ENCODE data around the gene KHDC4. TPM values are rescaled to one million over a fixed set of nuclear protein-coding genes. Genes with fewer than 3 reads are reported as not detected.

KHDC4 gene
- total and polyA plus RNA-seq, 2 of the 13 experiments (the other 11 are each of a cell fraction or from before 2014, with no cell fraction given) = 33.5 to 92.0 TPM

DNA sequence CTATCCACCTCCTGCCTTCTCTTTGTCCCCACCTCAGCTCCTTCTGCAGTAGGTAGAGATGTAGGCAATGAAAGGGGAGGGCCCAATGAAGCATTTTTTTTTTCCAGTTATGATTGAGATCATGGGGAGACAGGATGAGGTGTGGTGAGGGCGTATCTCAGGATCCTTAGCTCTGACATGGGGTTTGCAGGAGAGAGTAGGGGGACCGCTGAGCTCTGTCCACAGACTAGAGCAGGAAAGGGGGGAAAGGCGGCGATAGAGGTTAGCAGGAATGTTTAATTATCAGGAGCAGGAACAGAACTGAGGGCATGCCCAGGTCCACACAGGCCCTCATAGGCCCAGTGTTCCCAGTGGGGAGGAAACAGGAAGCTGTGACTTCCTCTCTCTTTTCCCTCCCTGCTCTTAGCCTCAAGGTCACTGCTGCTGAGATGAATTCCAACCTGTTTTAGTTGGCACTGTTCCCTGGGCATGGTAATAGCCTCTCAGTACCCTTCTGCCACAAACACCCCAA is 6.3 kb upstream of the KHDC4 start (continued):
- TF ChIP-seq ZNF644 (CRISPR knock-in tag; IDR thresholded peaks at IDR 0.05; ENCODE audit: low read depth) (no peak), NFE2 (CRISPR knock-in tag; IDR thresholded peaks at IDR 0.05) (no peak), RAD51 (IDR thresholded peaks at IDR 0.05; ENCODE audit: borderline replicate concordance) (no peak), TOE1 (CRISPR knock-in tag; IDR thresholded peaks at IDR 0.05) (no peak), IKZF1 (IDR thresholded peaks at IDR 0.05) (no peak), ERF (CRISPR knock-in tag; IDR thresholded peaks at IDR 0.05) (peak; percentile 81; the same call in 1 of the 2 replicates), MIER3 (CRISPR knock-in tag; IDR thresholded peaks at IDR 0.05; ENCODE audit: borderline replicate concordance) (0 out of 2 replicates have a peak, but pooled peaks have one; percentile 43), ZNF850 (CRISPR knock-in tag; conservative IDR thresholded peaks at IDR 0.05) (no peak), ISL2 (CRISPR knock-in tag; IDR thresholded peaks at IDR 0.05) (0 out of 2 replicates have a peak, but pooled peaks have one; percentile 10), U2AF2 (IDR thresholded peaks at IDR 0.05; ENCODE audit: low read depth, low read length) (no peak), HNRNPK (IDR thresholded peaks at IDR 0.05; ENCODE audit: low read depth, low read length, poor library complexity, severe bottlenecking) (no peak), KLF13 (CRISPR knock-in tag; IDR thresholded peaks at IDR 0.05) (no peak), ZNF331 (CRISPR knock-in tag; IDR thresholded peaks at IDR 0.05) (peak; percentile 70), GZF1 (CRISPR knock-in tag; IDR thresholded peaks at IDR 0.05) (no peak), TBX2 (CRISPR knock-in tag; IDR thresholded peaks at IDR 0.05; ENCODE audit: borderline replicate concordance) (peak; percentile 41; the same call in 1 of the 2 replicates), ZNF441 (CRISPR knock-in tag; IDR thresholded peaks at IDR 0.05; ENCODE audit: borderline replicate concordance) (peak; percentile 36; the same call in 1 of the 2 replicates), SMAD3 (CRISPR knock-in tag; IDR thresholded peaks at IDR 0.05) (peak; percentile 56), TCF7L2 (IDR thresholded peaks at IDR 0.05; ENCODE audit: low read depth, low read length) (no peak), PAF1 (CRISPR knock-in tag; IDR thresholded peaks at IDR 0.05) (0 out of 2 replicates have a peak, but pooled peaks have one; percentile 50), HNRNPLL (IDR thresholded peaks at IDR 0.05; ENCODE audit: low read depth, low read length, poor library complexity, severe bottlenecking) (no peak), POLR2AphosphoS2 (IDR thresholded peaks at IDR 0.05; ENCODE audit: low read depth, low read length) (peak; percentile 55; the same call in 1 of the 2 replicates), NAIF1 (CRISPR knock-in tag; IDR thresholded peaks at IDR 0.05; ENCODE audit: borderline replicate concordance) (no peak), KAT8 (CRISPR knock-in tag; IDR thresholded peaks at IDR 0.05) (peak; percentile 83)
- TF ChIP-seq, protein P1, sequence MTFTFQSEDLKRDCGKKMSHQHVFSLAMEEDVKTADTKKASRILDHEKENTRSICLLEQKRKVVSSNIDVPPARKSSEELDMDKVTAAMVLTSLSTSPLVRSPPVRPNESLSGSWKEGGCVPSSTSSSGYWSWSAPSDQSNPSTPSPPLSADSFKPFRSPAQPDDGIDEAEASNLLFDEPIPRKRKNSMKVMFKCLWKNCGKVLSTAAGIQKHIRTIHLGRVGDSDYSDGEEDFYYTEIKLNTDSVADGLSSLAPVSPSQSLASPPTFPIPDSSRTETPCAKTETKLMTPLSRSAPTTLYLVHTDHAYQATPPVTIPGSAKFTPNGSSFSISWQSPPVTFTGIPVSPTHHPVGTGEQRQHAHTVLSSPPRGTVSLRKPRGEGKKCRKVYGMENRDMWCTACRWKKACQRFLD (CRISPR knock-in tag; IDR thresholded peaks at IDR 0.05; ENCODE audit: borderline replicate concordance) = no peak
- TF ChIP-seq, protein P2, sequence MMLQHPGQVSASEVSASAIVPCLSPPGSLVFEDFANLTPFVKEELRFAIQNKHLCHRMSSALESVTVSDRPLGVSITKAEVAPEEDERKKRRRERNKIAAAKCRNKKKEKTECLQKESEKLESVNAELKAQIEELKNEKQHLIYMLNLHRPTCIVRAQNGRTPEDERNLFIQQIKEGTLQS (CRISPR knock-in tag; IDR thresholded peaks at IDR 0.05) = no peak
- TF ChIP-seq, protein P3, sequence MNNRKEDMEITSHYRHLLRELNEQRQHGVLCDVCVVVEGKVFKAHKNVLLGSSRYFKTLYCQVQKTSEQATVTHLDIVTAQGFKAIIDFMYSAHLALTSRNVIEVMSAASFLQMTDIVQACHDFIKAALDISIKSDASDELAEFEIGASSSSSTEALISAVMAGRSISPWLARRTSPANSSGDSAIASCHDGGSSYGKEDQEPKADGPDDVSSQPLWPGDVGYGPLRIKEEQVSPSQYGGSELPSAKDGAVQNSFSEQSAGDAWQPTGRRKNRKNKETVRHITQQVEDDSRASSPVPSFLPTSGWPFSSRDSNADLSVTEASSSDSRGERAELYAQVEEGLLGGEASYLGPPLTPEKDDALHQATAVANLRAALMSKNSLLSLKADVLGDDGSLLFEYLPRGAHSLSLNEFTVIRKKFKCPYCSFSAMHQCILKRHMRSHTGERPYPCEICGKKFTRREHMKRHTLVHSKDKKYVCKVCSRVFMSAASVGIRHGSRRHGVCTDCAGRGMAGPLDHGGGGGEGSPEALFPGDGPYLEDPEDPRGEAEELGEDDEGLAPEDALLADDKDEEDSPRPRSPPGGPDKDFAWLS (CRISPR knock-in tag; IDR thresholded peaks at IDR 0.05; ENCODE audit: borderline replicate concordance) = no peak
- TF ChIP-seq, protein P4, sequence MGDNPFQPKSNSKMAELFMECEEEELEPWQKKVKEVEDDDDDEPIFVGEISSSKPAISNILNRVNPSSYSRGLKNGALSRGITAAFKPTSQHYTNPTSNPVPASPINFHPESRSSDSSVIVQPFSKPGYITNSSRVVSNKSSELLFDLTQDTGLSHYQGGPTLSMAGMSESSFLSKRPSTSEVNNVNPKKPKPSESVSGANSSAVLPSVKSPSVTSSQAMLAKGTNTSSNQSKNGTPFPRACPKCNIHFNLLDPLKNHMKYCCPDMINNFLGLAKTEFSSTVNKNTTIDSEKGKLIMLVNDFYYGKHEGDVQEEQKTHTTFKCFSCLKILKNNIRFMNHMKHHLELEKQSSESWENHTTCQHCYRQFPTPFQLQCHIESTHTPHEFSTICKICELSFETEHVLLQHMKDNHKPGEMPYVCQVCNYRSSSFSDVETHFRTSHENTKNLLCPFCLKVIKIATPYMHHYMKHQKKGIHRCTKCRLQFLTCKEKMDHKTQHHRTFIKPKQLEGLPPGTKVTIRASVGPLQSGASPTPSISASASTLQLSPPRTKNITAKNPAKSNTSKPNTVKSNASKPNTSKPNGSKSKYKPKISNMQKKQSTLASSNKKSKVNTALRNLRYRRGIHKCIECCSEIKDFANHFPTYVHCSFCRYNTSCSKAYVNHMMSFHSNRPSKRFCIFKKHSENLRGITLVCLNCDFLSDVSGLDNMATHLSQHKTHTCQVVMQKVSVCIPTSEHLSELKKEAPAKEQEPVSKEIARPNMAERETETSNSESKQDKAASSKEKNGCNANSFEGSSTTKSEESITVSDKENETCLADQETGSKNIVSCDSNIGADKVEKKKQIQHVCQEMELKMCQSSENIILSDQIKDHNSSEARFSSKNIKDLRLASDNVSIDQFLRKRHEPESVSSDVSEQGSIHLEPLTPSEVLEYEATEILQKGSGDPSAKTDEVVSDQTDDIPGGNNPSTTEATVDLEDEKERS (CRISPR knock-in tag; IDR thresholded peaks at IDR 0.05) = no peak
